ENCODE results near the gene WDR55. TPM values are rescaled to one million over a fixed set of nuclear protein-coding genes. Genes with fewer than 3 reads are reported as not detected.

WDR55 gene
- total RNA-seq, 1 experiment from 2014 or later = 49.2 TPM

- ChIA-PET CTCF (no interaction called here), POLR2A (no interaction called here)
- Histone ChIP-seq H3K36me3 (ENCODE audit: control insufficient read depth, insufficient read depth, low read length) (peaks cover 13% of the 10 kb centered on the region), H3K9me3 (ENCODE audit: control insufficient read depth, insufficient read depth, low read depth, low read length) (no peaks in the 10 kb centered on the region), H3K27me3 (ENCODE audit: control insufficient read depth, insufficient read depth, low read length) (no peaks in the 10 kb centered on the region), H3K4me3 (ENCODE audit: low read depth in 2 of 2, low read length in 2 of 2) (no peak within 1 kb of the TSS), H3K27ac (ENCODE audit: low read length) (no peak within 1 kb of the TSS), H3K4me1 (ENCODE audit: control insufficient read depth, insufficient read depth, low read length) (no peaks in the 10 kb centered on the region)
- intact Hi-C loops (cut with micrococcal nuclease; ENCODE audit: unreplicated experiment) (no loop called here), in situ Hi-C loops (cut with HindIII; ENCODE audit: low pct_unique_long_range_greater_than_20kb, low sequenced_read_pairs) (no loop called here)
- DNase-seq (ENCODE audit: low read depth, low spot score) (no peak), ATAC-seq (peak; percentile 9)
- TF ChIP-seq REST (IDR thresholded peaks at IDR 0.05; ENCODE audit: insufficient read depth in 1 of 2, low read depth in 2 of 2, low read length in 1 of 2) = no peak
- TF ChIP-seq CTCF (IDR thresholded peaks at IDR 0.05) = no peak
- TF ChIP-seq SIN3A (IDR thresholded peaks at IDR 0.05; ENCODE audit: borderline replicate concordance, insufficient read depth, low read depth, low read length) = no peak
- no peak; the same call in 1 of the 2 replicates for TF ChIP-seq POLR2AphosphoS5 (IDR thresholded peaks at IDR 0.05; ENCODE audit: low read depth, low read length)
- TF ChIP-seq TCF7L2 (IDR thresholded peaks at IDR 0.05; ENCODE audit: low read depth, low read length) = no peak
- BruUV-seq (replicated peaks) = no TSS peak
Observed at GRCh38 chr5:140673187-140673976, 8.7 kb downstream of the WDR55 start, which contains the start of gene DND1. Gene DND1, minus strand, starts transcription at chr5:140673576. Its CDS starts 34 bp downstream, at chr5:140673542.

GRCh38 chr5:140674211-140674610 lies 9.5 kb downstream of the WDR55 start:
- no peaks in the 10 kb centered on the region for H3K27me3 ChIP-seq (ENCODE audit: control insufficient read depth, insufficient read depth, low read length)
- no TSS peak for BruUV-seq (replicated peaks)
- H3K36me3 ChIP-seq (ENCODE audit: control insufficient read depth, insufficient read depth, low read length) = peaks cover 11% of the 10 kb centered on the region
- intact Hi-C loops (cut with micrococcal nuclease; ENCODE audit: unreplicated experiment) (no loop called here), in situ Hi-C loops (cut with HindIII; ENCODE audit: low pct_unique_long_range_greater_than_20kb, low sequenced_read_pairs) (no loop called here)
- H3K9me3 ChIP-seq (ENCODE audit: control insufficient read depth, insufficient read depth, low read depth, low read length) = no peaks in the 10 kb centered on the region
- DNase-seq (ENCODE audit: low read depth, low spot score) (no peak), ATAC-seq (peak; percentile 47)
- ChIA-PET POLR2A (no interaction called here), CTCF (no interaction called here)
- no peak overlapping the region for H3K27ac ChIP-seq (ENCODE audit: low read length)
- no peaks in the 10 kb centered on the region for H3K4me1 ChIP-seq (ENCODE audit: control insufficient read depth, insufficient read depth, low read length)
- no peak for TF ChIP-seq TCF7L2 (IDR thresholded peaks at IDR 0.05; ENCODE audit: low read depth, low read length)
- TF ChIP-seq POLR2AphosphoS5 (IDR thresholded peaks at IDR 0.05; ENCODE audit: low read depth, low read length) = no peak
- TF ChIP-seq REST (IDR thresholded peaks at IDR 0.05; ENCODE audit: insufficient read depth in 1 of 2, low read depth in 2 of 2, low read length in 1 of 2) = no peak
- no peak for TF ChIP-seq CTCF (IDR thresholded peaks at IDR 0.05)
- no peak for TF ChIP-seq SIN3A (IDR thresholded peaks at IDR 0.05; ENCODE audit: borderline replicate concordance, insufficient read depth, low read depth, low read length)
- H3K4me3 ChIP-seq (ENCODE audit: low read depth in 2 of 2, low read length in 2 of 2) = no peak overlapping the region

All from Panc1 (cell line).